RWPE1 (cell line): ENCODE results near the gene HPD.
"Not testable (repeated sequence)": the region's sequence is repeated elsewhere in the genome, so short reads cannot be mapped to it uniquely, and the experiment has no call there.

Source experiments
- CTCF ChIA-PET: fragments of 350-600 bp; sonication (Branson Sonifier 250); formaldehyde crosslinking; extraction: SDS; loops from one replicate; lab custom pipeline; 2021; lab: Yijun Ruan, JAX
- POLR2A ChIA-PET: fragments of 400-600 bp; formaldehyde crosslinking; extraction: SDS; loops from one replicate; lab custom pipeline; 2020; ENCODE audit warnings: antibody characterized with exemption; ENCODE audit not compliant: low non-redundant PET; lab: Yijun Ruan, JAX
- DNase-seq: peaks from one replicate; pipeline ENCODE4 v3.0.0; 2012; ENCODE audit warnings: low spot score
- H3K27ac ChIP-seq: fragments of 450-650 bp; 2 replicates; pipeline ENCODE4 v1.5.1; 2017
- TF ChIP-seq, protein P1 (sequence below): fragments of 450-650 bp; conservative IDR thresholded peaks from 2 replicates; pipeline ENCODE4 v1.5.1; 2017; ENCODE audit warnings: low read depth, mild to moderate bottlenecking

Gene HPD

GRCh38 chr12:121866331-121866730 is 7.7 kb upstream of the HPD start:
- no peak overlapping the region for H3K27ac ChIP-seq
- ChIA-PET POLR2A (no interaction called here), CTCF (interaction anchor here (0.6 kb wide), 1 partner anchor 57 kb away, joined by 4 read pairs; no protein-coding TSS in a partner anchor)
- no peak for DNase-seq
- TF ChIP-seq, protein P1, sequence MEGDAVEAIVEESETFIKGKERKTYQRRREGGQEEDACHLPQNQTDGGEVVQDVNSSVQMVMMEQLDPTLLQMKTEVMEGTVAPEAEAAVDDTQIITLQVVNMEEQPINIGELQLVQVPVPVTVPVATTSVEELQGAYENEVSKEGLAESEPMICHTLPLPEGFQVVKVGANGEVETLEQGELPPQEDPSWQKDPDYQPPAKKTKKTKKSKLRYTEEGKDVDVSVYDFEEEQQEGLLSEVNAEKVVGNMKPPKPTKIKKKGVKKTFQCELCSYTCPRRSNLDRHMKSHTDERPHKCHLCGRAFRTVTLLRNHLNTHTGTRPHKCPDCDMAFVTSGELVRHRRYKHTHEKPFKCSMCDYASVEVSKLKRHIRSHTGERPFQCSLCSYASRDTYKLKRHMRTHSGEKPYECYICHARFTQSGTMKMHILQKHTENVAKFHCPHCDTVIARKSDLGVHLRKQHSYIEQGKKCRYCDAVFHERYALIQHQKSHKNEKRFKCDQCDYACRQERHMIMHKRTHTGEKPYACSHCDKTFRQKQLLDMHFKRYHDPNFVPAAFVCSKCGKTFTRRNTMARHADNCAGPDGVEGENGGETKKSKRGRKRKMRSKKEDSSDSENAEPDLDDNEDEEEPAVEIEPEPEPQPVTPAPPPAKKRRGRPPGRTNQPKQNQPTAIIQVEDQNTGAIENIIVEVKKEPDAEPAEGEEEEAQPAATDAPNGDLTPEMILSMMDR = no peak

GRCh38 chr12:121861636-121862254 is 3.1 kb upstream of the HPD start:
- ChIA-PET CTCF (interaction anchor here (0.6 to 0.7 kb wide), 3 partner anchors 23 to 1103 kb away, joined by 3 to 4 read pairs (median 4); partner anchors contain the start of gene RHOF), POLR2A (interaction anchor here (0.6 kb wide), 1 partner anchor 1689 kb away, joined by 5 read pairs; no protein-coding TSS in a partner anchor)
- H3K27ac ChIP-seq = no peak overlapping the region
- no peak for DNase-seq
- TF ChIP-seq, protein P1 = no peak

- DNase-seq, POLR2A ChIA-PET: not testable (repeated sequence)
- peak overlapping the region; percentile 79 for H3K27ac ChIP-seq
- CTCF ChIA-PET = interaction anchor here (0.6 kb wide), 2 partner anchors 28 to 1102 kb away, joined by 3 read pairs; partner anchors contain the start of gene PSMD9
Measured at GRCh38 chr12:121860699-121861098, 2.0 kb upstream of the HPD start.

GRCh38 chr12:121860257-121860656 is 1.6 kb upstream of the HPD start:
- H3K27ac ChIP-seq = peak overlapping the region; percentile 79
- TF ChIP-seq, protein P1 = no peak
- CTCF ChIA-PET = interaction anchor here (0.6 kb wide), 2 partner anchors 18 to 28 kb away, joined by 3 read pairs; partner anchors contain the start of gene PSMD9
- POLR2A ChIA-PET = no interaction called here
- no peak for DNase-seq

GRCh38 chr12:121858318-121858661 is 369 bp downstream of the HPD start:
- H3K27ac ChIP-seq = peak overlapping the region; percentile 79
- TF ChIP-seq, protein P1 = no peak
- no peak for DNase-seq
- CTCF ChIA-PET = no interaction called here
- POLR2A ChIA-PET = no interaction called here

DNA sequence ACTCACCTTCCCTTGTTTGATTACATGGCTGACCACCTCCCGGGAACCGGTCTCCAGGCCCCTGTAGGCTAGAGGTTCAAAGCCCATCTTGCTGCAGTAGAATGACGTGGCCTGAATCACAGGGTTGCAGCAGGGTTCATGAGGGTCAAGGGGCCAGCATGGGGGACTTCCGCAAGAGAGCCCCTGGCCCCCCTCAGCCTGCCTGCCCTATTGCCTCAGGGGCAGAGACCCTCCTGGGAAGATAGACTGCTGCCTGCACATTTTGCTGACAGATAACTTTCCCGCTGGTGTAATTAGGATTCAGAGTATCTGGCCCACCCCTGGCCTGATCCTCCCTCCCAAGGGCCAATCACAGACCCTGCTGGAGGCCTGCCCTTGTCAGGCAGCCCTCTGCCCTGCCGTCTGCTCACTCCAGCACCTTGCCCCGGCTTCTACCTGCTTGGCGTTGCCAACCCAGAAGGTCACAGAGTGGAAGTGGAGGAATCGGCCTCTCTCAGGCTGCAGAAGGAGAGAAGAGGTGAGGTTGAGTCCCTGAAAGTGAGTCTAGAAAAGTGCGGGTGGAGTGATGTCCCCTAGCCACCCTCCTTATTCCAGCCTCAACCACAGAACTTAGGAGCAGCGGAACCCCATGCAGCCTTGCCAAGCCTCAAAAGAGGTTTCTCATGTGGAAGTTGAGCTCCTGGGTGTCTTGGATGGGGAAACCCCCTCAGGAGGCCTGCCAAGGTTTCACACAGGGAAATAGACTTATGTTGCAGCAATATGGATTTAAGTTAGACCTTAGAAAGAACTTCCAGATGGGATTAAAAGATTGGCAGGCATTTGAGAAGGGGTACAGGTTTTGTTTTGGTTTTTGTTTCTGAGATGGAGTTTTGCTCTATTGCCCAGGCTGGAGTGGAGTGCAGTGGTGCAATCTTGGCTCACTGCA is 1.1 kb downstream of the HPD start:
- DNase-seq = no peak
- H3K27ac ChIP-seq = no peak overlapping the region
- POLR2A ChIA-PET = no interaction called here
- CTCF ChIA-PET = interaction anchor here (0.6 kb wide), 1 partner anchor 359 kb away, joined by 3 read pairs; no protein-coding TSS in a partner anchor
- TF ChIP-seq, protein P1 = no peak

DNA sequence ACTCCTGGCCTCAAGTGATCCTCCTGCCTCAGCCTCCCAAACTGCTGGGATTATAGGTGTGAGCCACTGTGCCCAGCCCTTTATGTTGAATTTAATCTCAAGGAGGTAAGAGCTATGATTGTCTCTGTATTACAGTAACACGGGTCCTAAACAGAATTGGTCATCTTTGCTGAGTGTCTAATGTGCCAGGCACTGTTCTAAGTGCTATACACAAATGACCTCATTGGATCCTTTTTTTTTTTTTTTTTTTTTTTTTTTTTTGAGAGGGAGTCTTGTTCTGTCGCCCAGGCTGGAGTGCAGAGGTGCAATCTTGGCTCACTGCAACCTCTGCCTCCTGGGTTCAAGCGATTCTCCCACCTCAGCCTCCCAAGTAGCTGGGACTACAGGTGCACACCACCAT is 6.3 kb downstream of the HPD start:
- DNase-seq, H3K27ac ChIP-seq: not testable (repeated sequence)
- ChIA-PET CTCF (interaction anchor here (0.5 kb wide), 1 partner anchor 36 kb away, joined by 3 read pairs; no protein-coding TSS in a partner anchor), POLR2A (interaction anchor here (0.6 to 0.7 kb wide), 2 partner anchors 48 to 160 kb away, joined by 3 to 8 read pairs; no protein-coding TSS in a partner anchor)
